CD4-positive, alpha-beta T cell treated with Interleukin-12 subunit alpha and Interleukin-12 subunit beta, for 1 hour (primary cell): ENCODE data around the gene ALDOC.

Source experiments
- DNase-seq: peaks from one replicate; pipeline ENCODE4 v3.0.0-alpha.2; 2020

The ALDOC gene

GRCh38 chr17:28551421-28552175 is 25.1 kb downstream of the ALDOC start:
- DNase-seq, result no peak

- no peak for DNase-seq
These were observed 25.8 kb downstream of the ALDOC start for GRCh38 chr17:28550858-28551257.

DNA sequence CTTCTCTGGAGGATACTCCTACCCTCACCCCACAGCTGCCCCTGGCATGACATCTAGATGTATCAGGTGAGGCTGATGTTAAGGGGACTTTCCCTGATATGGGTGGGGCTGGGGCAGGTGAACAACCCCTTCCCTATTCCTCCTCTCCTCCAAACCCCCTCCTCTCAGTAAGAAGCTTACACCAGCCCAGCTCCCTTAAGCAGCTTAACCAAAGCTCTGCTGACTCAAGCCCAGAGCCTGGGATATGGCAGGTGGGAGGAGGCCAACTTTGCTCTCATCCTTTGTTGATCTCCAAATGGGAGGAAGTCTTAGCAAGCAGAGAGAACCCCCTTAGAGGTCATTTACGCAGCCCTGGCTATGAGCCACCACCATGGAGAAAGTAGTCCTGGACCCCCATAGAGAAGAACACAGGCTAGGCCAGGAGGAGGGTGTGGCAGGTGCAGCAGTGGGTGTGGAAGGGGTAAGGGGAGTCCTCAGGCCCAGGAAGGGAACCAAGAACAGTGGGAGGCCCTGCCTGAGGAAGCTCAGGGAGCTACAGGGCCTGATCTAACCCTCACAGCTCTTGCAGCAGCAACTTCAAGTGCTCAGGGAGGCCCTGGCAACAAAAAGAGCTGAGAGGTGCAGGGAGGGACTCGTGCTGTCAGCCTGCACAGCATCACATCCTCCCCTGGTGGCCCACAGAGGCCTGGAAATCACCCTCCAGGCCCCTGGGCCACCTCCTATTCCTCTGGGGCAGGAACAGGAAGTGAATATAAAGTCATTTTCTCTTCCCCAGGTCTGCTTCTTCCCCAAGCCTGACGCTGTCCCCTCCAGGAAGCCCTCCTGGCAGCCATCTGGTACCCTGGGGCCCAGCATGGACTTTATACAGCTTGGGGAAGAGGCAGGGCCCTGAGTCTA is 27.2 kb downstream of the ALDOC start:
- peak; percentile 81 for DNase-seq

GRCh38 chr17:28548417-28549130 is 28.1 kb downstream of the ALDOC start:
- no peak for DNase-seq

DNA sequence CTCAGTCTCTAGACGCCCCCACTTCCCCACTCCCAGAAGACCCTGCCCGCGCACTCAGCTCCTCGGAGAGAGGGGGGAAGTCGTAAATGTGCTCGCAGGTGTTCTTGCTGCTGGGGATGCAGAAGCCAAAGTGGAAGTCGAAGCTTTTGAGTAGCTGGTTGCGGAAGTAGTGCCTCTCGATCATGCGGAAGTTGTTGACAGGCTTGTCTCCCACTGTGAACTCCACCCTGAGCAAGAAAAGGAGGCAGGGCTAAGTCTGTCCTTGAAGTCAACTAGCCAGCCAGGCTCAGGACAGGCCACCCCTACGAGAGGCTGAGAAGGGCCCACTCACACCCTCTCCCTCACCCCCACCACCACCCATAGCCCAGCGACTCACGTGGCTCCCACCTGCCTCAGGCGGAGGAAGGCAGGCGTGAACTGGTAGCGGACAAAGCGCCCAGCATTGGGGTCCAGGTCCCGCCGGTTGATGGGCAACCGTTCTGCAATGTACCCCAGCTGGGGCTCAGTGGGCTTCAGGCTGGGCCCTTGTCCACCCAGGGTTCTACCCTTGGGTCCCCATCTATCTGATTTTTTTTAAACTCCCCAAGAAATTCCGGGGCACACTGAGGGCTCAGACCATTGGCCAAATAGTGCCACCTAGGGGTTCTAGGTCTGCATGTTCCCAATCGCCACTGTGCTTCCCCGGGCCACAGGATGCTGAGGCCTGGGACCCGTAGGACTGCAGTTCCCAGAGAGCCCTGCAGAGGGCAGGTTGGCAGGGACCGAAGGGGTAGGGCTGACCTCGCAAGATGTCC is 28.9 kb downstream of the ALDOC start:
- peak; percentile 75 for DNase-seq

GRCh38 chr17:28547096-28547622 is 29.5 kb downstream of the ALDOC start:
- DNase-seq, result no peak

- DNase-seq, result no peak
These were observed 30.8 kb downstream of the ALDOC start for GRCh38 chr17:28545787-28546415.

DNA sequence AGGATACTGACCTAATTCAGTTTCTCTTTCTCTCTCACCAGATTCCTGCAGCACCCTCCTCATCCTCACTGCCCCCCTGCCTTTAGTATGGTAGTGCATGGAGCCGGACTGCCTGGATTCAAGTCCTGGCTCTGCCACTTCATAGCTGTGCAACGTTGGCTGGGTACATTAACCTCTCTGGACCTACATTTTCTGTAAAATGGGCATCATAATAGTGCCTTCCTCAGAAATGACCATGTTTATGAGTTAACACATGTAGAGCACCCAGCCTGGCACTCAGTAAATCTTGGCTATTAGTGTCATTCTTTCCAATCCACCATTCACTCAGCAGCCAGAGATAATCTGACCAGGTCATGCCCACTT is 31.6 kb downstream of the ALDOC start:
- DNase-seq, result no peak

DNA sequence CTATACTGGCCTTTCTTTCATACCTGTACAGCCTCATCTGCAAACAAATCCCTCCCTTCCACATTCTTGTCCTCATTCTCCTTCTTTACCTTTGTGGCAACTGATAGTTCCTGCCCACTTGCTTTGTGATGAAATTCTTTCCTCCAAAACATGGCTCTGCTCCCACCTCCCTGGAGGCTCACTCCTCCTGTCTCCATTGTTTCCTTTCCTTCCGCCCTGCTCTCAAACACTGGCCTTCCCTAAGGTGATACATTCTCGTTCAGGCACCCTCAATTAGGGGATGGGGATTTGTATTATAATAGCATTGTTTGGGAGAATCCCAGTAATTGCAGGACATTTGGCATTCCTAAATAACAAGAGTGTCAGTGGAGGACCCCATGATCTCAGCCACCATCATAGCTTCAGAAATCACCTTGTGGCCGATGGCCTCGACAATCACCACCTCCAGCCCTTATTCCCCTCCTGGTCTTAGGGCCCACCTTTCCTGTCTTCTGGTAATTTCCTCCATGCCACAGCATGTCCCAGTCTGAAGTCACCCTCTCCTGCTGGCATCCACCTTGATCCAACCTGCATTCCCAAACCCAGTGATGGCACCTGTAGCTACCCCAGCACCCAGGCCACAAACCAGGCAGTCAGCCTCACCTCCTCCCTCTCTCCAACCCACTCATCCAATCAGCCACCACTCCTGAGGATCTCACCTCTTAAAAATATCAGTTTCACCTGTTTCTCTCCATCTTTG is 32.1 kb downstream of the ALDOC start:
- DNase-seq, result no peak

- no peak for DNase-seq
These were observed 35.3 kb downstream of the ALDOC start for GRCh38 chr17:28541439-28541838.

- no peak for DNase-seq
These were observed 36.5 kb downstream of the ALDOC start for GRCh38 chr17:28540231-28540630.

DNA sequence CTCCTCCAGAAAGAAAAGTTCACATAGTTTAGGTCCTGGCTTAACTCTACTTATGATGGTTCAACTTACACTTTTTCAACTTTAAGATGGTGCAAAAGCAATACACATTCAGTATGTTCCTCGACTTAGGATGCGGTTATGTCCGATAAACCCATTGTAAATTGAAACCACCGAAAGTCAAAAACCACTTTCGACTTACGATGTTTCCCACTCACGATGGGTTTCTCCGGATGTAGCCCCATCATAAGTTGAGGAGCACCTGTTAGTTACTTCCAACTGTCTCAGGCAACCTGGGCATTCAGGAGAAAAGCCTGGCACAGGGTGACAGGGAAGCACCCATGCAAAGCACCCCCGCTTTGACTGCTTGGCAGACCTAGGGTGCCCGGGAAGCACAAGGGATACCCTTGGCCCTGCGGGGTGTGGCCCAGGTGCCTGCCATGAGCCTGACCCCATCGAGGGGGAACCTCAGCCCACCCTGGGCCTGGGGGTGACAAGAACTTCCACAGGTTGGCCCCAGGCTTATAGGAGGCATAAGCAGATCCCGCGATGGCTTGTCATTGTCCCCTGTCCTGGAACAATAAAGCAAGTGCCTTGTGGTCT is 38.3 kb downstream of the ALDOC start:
- DNase-seq, result no peak

GRCh38 chr17:28537219-28537610 is 39.5 kb downstream of the ALDOC start:
- DNase-seq, result no peak

GRCh38 chr17:28536532-28537218 is 40.0 kb downstream of the ALDOC start:
- no peak for DNase-seq

DNA sequence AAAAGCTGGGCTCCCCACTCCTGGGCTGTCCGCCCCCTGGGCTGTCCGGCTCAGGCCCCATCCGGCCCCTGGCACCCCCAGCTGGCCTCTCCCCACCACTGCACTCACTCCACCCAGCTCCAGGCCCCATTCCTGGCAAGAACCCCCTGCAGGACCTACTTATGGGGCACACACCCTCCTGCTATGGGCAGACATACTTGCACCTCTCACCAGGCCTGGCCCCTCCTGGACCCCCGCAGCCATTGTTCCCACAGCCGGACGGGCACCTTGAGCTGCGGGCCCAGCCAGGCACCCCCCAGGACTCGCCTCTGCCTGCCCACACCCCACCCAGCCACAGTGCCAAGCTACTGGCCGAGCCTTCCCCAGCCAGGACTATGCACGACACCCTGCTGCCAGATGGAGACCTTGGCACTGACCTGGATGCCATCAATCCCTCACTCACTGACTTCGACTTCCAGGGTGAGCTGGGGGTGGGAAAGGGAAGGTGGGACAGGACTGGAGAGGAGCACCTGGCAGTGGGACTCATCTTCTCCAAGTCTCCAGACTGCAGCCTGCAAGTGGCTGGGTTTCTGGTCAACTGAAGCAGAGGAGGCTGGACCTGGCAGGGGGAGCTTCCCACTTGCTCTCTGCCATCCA is 41.8 kb downstream of the ALDOC start:
- no peak for DNase-seq

- no peak for DNase-seq
These were observed 43.4 kb downstream of the ALDOC start for GRCh38 chr17:28533091-28533807.

DNA sequence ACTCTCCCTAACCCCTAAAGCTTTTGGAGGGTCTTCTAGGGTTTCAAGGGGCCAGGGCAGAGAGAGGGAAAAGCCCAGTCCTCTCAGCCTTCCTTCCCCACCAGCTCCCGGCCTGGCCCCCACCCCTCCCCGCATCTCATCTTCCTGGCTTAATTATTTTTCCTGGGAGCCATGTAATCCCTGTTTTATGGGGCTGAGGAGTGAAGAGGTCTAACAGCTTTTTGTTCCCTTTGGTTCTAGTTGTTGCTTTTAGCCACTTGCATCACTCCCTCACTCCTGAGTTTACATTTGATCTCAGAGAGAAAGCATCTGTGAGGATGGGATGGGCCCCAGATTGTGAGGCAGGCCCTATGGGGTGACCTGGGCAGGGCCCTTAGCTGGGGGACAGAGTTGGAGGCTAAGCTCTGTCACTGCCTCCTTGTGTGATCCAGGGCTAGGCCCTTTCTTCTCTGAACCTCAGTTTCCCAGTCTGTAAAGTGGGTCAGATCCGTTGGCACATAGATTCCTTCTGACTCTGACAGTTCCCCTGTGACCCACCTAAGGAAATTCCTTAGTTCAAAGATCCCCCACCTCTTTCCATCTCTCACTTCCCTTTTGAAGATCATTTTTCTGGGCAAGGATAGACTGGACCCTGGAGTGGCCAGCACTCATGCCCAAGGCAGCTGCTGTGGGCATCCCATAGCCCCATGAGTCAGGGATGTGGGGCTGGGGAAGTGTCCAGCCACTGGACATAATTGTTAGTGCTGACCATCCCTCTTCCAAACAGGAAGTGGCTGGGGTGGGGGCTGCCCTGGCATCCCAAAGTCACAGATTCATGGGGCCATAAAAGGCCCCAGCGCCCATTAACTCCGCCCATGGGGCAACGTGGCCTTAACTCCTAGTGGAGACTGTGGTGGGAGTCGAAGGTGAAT is 44.4 kb downstream of the ALDOC start:
- no peak for DNase-seq

DNA sequence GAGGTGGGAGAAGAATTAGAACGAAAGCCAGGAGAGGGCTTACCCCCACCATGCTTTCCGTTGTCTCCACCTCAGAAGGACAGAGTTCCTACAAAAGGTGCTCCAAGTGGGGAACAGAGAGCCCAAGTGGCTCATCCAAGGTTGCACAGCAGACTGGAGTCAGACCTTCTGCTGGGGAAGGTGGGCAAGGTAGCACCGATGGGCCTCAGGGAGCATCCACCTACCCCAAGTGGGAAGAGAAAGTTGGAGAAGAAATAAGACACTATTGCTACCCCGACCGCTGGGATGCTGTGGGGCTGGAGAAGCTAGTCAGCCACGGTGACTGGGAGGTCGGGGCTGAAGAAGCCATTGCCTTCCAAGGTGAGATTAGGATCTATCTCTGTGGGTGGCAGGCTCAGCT is 45.8 kb downstream of the ALDOC start:
- no peak for DNase-seq
